ENCODE results near the gene POU6F2.
"Not testable (repeated sequence)": the region's sequence is repeated elsewhere in the genome, so short reads cannot be mapped to it uniquely, and the experiment has no call there.

The POU6F2 gene

GRCh38 chr7:39353615-39354376 is 376.1 kb downstream of the POU6F2 start:
- peak in 5 of 56 donors; percentile 4 to 15 (median 6) for DNase-seq

DNA sequence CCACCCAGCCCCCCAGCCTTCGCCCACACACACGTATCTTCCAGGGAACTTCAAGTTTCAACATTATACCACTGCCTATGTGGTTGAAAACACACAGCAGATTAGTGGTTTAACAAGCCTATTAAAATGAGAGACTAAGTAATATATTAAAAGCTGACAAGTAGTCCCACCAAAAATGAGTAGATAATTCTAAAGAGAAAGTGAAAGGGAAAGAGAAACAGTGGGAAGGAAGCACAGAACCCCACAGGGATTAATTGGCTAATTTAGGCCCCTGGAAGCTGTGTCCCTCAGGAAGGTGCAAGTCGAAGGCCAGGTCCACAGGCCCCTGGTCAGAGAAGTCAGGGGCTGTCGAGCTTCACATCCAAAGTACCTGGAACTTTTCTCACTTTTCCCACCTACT is 378.0 kb downstream of the POU6F2 start:
- no peak for DNase-seq

GRCh38 chr7:39356172-39356925 is 378.6 kb downstream of the POU6F2 start:
- no peak for DNase-seq

GRCh38 chr7:39357648-39358047 is 379.9 kb downstream of the POU6F2 start:
- DNase-seq = no peak

- DNase-seq = no peak
Measured at GRCh38 chr7:39360038-39360437, 382.3 kb downstream of the POU6F2 start.

GRCh38 chr7:39360766-39361165 is 383.1 kb downstream of the POU6F2 start:
- no peak for DNase-seq

GRCh38 chr7:39365751-39366295 is 388.1 kb downstream of the POU6F2 start:
- DNase-seq = no peak

- no peak for DNase-seq
Measured at GRCh38 chr7:39367451-39367850, 389.7 kb downstream of the POU6F2 start.

GRCh38 chr7:39367943-39368342 is 390.2 kb downstream of the POU6F2 start:
- no peak for DNase-seq

DNA sequence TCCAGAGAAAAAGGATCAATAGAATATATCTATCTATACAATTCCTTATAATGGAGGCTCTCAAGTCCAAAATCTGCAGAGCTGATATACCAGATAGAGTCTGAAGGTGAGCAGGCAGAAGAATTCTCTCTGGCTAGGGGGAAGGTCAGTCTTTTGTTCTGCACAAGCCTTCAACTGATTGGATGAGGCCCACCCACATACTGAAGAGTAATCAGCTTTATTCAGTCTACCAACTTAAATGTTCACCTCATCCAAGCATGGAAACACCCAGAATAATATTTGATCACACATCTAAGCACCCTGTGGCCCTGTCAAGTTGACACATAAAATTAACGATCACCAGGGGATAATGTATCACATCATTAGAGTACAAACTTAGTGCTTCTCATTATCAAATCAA is 394.7 kb downstream of the POU6F2 start:
- DNase-seq = no peak

DNA sequence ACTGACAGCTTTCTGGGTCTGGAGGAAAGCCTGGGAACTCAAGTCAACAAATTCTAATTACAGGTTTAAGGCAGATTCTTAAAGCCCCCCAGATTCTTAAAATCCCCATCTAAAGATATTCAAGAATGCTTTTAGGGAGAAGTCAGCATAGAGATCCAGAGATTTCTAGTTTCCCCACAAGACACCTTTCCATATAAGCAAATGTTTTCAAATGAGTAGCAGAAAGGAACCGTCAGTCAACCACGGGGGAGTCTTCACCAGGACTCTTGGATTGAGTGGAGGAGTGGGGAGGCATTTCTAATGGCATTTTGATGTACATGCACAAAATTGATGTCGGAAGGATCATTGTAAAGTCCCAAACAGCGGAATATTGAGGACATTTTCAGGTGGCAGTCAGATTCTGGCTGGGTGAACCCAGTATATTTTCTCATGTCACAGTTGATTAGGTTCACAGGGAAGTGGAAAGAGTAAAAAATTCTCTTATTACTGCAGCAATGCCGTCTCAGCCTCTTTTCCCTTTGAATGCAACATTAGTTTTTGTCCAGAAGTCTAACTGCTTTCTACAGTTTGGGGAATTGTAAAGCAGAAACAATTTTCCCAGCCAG is 396.8 kb downstream of the POU6F2 start:
- DNase-seq = no peak

DNA sequence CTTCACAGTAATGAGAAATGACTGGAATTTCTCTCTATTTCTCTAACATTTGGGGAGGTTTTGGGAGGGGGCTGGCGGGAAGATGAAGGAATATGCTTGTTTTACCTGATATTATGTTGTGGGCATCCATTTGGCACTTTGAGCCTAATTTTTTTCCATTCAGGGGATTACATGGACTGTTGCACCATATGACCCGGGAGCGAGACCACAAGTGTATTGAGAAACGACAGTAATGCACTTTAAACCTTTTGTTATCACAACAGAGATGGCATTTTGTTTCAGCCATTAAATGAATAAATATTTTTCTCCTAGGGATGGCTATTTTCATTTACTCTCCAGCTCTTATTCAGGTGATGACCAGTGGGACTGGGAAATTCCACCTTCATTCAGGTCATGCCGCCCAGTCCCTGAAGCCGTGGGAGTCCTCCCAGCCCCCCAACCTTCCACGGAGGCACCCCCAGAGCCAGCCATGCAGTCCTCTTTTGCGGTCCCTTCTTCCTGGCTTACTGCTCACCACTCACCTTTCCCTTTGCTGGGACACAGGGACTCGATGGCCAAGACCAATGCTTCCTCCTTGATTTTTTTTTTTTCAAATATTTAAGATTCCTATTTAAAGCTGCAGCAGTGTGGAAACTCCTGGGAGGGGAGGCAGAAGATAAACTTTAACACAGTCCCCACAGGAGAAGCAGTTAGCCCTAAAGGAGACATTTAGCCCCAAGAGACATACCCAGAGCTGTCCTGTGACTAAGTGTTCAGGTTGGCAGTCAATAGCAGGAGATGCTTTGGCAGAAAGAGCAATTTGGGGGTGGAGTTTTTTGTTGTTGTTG is 397.6 kb downstream of the POU6F2 start:
- DNase-seq = no peak

DNA sequence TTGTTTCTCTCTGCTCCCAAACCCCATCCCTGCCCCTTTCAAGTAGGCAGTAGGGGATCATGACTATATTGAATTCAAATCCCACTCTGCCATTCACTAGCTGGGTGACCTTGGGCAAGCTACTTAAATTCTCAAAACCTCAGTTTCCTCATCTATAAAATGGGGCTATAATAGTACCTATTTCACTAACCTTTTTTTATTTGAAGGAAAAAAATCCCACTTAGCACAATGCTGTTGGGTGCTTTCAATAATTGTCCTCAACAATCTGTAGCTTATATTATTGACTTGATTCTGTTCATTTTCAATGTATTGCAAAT is 398.1 kb downstream of the POU6F2 start:
- no peak for DNase-seq

DNA sequence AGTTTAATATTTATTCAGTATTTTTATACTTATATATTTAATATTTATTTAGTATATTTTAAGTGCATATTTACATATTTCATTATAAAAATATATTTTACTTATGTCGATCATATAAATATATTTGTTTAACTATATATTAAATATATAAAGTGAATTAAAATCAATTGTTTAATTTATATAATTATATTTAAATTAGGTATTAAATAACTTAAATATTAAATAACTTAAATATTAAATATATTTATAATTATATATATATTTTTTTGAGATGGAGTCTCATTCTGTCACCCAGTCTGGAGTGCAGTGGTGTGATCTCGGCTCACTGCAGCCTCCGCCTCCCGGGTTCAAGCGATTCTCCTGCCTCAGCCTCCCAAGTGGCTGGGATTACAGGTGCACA is 399.2 kb downstream of the POU6F2 start:
- DNase-seq = not testable (repeated sequence)

DNA sequence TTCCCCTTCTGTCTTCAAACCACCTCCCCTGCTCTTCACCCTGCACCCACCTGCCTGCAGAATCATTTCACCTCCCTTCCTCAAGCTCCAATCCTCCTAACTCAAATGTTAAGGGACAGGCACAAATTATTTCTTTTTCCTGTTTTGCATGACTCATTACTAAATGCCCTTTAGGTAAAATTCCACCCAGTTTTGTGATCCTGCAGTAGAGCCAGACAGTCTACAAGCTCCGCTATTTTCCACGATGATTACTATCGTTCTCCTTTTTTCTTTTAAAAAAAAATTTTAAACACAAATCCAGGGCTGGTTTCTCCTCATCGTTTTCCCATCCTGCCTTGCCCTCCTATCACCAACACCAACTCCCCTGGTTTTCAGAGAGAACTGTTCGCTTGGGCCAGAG is 401.7 kb downstream of the POU6F2 start:
- DNase-seq = no peak

DNA sequence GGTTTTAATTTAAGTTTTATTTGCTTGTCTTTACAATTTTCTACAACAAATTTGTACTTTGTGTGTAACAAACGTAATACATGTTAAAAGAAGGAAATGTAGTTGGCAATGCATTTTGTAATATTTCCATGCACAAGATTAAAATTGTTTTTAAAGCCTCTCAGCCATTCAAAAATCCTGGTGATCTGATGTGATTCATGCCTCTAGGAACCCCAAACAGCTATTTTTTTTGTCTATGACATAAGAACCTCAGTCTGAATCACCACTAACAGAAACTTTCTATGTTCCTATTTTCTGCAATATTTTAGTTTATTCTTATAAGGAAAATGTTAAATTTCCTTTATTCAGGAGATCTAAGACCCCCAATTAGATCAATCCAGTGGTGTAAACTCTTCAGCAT is 405.4 kb downstream of the POU6F2 start:
- DNase-seq = no peak

DNA sequence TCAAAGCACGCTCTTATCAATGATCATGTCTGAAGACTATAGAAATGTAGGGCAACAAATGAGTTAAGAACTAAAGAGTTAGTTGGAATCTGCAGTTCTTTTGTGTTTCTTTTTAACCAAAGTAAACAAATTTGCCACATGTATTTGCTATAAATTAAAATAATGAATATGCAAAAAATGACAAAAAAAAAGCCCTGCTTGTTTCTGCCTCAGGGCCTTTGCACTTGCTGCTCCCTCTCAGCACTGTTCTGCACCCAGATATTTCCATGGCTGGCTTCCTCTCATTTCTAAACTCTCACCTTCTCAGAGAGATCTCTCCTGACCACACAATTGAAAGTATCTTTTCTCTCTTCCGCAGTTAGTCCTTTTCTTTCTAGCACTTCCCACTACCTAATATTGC is 406.7 kb downstream of the POU6F2 start:
- no peak for DNase-seq

DNA sequence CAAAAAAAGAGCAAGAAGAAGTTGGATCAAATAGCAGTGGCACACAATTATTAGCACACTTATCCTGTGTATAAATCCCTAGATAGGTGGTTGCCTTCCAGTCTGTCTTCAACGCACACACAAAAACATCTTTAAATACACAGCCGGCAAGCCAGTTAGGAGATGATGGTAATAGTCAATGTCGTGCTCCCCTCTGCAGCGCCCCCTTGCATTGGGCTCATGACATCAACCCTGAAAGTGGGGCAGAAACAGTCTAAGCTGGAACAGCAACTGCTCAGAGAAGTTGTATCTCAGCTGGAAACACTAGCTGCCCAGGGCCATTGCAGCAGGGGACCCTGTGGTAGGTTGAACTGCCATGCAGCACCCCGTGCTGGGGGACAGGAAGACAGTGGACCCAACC is 409.0 kb downstream of the POU6F2 start:
- DNase-seq = no peak

- no peak for DNase-seq
Measured at GRCh38 chr7:39392151-39392550, 414.4 kb downstream of the POU6F2 start.

- no peak for DNase-seq
Measured at GRCh38 chr7:39394105-39394680, 416.5 kb downstream of the POU6F2 start.

GRCh38 chr7:39399458-39399857 is 421.7 kb downstream of the POU6F2 start:
- no peak for DNase-seq

Data from amygdala (tissue), 56 donors.